CD4-positive, alpha-beta T cell treated with Interleukin-6 at 100 ng/mL for 8 hours (primary cell): Measurements from ENCODE around the gene MYOD1.

ENCODE experiments used
- DNase-seq: peaks from one replicate; pipeline ENCODE4 v3.0.0-alpha.2; 2020; ENCODE audit warnings: mixed read lengths, low spot score

Gene MYOD1

DNA sequence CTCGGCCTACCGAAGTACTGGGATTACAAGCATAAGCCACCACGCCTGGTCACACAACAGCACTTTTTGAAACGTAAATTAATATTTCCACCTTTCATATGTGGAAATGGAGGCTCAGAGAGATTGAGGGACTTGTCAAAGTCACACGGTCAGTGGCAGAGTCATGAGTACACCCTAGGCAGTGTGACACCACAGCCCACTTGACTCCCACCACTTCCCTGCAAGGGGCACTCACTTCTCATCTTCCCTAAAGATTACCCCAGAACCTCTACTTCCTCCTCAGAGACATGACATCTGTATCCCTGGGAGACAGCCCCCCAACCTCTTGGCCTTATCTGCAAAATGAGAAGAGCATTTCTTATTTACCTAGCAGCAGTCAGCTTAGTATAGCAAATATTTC is 16.5 kb upstream of the MYOD1 start:
- no peak for DNase-seq

DNA sequence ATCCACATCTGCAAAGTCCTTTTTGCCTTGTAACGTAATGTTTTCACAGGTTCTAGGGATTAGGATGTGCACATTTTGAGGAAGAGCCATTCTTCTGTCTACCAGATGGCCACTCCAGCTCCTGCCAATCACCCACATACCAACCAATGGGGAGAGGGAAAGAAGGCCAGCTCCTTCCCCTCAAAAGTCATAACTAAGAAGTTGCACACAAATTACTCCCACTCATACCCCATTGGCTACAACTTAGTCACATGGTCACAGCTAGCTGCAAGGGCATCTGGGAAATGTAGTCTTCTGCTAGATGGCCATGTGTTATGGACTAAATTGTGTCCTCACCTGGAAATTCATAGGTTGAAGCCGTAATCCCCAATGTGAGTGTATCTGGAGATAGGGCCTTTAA is 15.4 kb upstream of the MYOD1 start:
- DNase-seq: no peak

DNA sequence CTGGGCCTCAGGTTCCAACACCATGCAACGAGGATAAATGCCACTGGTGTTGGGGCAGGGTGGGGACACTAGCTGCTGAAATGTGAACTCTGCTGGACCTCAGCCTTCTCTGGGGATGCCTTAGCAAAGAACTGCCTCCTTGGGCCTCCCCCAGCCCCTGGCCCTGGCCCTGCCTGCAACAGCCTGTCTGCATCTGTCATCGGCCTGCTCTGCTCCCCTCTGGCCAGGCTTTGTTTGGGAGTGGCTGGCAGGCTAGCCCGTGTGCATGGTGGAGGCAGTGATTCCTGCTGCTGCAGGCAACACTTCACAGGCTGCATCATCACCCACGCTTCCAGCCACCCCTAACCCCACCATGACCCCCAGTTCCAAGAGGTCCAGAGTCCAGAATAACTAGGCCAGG is 11.5 kb upstream of the MYOD1 start:
- DNase-seq: no peak

- DNase-seq: no peak
Measured at GRCh38 chr11:17711836-17712235, 7.5 kb upstream of the MYOD1 start.

- DNase-seq: no peak
Measured at GRCh38 chr11:17713851-17714250, 5.5 kb upstream of the MYOD1 start.

DNA sequence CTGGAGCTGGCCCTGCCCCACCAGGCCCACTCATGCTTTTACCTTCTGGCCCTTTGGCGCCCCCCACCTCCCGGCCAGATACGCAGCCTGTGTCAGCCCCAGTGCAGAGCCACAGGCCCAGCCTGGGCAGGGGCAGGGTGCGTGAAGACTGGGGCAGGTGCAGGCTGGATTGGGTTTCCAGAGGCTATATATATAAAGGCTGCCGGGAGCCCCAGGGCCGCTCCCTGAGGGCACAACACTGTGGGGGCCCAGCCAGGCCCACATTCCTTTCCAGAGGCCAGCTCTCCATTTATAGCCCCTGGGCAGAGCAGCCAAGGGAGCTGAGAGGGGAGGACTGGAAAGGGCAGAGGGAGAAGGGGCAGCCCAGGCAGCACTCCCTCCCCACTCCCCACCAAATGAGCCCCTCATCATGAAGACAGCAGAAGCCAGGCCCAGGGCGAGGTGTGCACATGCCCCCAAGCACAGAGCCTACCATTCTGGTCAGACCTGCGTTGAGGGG is 5.0 kb upstream of the MYOD1 start:
- DNase-seq: no peak

GRCh38 chr11:17714870-17715269 is 4.5 kb upstream of the MYOD1 start:
- no peak for DNase-seq

GRCh38 chr11:17716807-17717206 is 2.6 kb upstream of the MYOD1 start:
- no peak for DNase-seq

DNA sequence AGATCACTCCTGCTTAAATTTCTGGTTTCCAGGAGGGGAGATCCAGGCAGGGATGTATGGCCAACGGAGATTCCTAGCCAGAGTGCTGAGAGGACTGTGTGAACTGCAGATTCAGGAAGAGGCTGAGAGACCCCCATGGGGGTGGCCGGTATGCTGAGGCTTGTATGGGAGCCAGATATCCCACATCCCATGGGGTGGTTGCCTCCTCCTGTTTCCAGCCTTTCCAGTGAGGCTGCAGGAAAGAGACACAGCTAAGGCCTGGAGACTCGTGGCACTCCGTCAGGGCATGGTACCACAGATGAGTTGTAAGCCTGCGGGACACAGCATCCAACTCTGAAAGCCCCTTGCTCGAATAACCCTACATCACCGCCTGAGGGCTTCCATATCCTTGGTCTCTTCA is 1.4 kb upstream of the MYOD1 start:
- no peak for DNase-seq

DNA sequence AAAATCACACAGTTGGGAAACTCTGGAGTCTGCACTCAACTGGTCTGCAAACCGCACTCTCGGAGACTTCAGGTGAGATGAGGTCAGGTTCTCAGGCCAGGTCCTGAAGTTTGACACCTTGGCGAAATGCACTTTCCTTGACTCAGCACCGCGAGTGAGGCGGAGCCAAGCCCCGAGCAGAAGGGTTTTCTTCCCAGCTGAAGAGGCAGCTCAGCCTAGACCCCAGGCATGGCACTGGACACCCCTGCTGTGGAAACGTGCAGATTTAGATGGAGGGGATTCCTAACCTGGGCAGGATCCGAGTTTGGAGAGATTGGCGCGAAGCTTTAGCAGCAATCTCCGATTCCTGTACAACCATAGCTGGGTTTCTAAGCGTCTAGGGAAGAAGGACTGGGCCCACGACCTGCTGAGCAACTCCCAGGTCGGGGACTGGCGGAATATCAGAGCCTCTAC is 835 bp upstream of the MYOD1 start:
- no peak for DNase-seq

GRCh38 chr11:17719938-17720795 is 796 bp downstream of the MYOD1 start:
- DNase-seq: no peak

DNA sequence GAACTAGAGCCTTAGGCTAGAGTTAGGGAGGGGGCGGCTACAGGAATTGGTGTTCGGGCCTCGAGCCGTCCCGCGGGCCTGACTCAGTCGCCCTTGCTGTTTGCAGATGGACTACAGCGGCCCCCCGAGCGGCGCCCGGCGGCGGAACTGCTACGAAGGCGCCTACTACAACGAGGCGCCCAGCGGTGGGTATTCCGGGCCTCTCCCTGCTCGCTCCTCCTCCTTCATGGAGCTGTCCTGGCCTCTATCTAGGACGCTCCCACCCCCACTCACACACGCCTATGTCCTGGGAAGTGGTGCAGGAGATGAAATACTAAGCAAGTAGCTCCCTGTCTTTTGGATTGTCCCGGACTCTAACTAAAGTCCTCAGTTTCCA is 1.4 kb downstream of the MYOD1 start:
- no peak for DNase-seq

GRCh38 chr11:17721242-17721999 is 2.0 kb downstream of the MYOD1 start:
- DNase-seq: no peak

- no peak for DNase-seq
Measured at GRCh38 chr11:17722000-17722643, 2.8 kb downstream of the MYOD1 start.

- DNase-seq: no peak
Measured at GRCh38 chr11:17724020-17724908, 4.9 kb downstream of the MYOD1 start.

- no peak for DNase-seq
Measured at GRCh38 chr11:17725174-17725573, 5.8 kb downstream of the MYOD1 start.

DNA sequence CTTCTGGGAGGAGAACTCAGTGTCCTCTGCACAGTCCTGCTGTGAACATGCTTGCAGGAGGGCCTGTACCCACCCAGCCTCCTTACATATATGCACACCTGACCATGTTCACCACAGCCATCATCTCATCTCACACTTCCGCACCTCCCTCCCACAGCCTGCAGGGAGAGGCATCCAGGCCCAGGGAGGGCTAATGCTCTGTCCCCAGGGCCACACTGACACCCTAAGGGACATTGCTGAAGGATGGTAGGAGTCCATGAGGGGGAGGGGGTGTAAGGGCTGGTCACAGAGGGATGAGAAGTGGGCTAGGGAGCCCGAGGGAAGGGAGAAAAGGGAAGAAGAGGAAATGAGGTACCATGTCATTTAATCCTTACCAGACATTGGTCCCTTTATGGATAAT is 10.8 kb downstream of the MYOD1 start:
- no peak for DNase-seq

- DNase-seq: peak; percentile 21
Measured at GRCh38 chr11:17730608-17731462, 11.5 kb downstream of the MYOD1 start.

DNA sequence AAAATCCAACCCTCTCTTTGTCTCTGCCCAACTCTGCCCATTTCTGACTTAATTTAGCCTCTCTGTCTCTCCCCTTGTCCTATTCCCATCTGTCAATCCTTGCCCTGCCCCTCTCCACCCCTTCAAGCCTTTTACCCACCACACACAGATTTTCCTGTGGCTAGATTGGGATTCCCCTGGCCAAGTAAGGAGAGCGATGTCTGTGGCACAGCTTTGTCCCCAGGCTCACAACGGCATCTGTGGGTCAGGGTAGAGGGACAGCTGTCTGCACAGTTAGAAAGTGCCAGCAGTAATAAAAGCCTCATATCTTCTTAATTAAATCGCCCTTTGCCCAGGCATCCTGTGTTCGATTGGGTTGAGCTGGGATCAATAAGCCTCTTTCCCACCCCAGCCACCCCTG is 13.9 kb downstream of the MYOD1 start:
- DNase-seq: no peak

- DNase-seq: no peak
Measured at GRCh38 chr11:17734418-17734911, 15.1 kb downstream of the MYOD1 start, which contains the start of gene KCNC1. Gene KCNC1, plus strand, starts transcription at chr11:17734781. Its CDS starts 1,222 bp downstream, at chr11:17736003.
